ENCODE data around the gene ERFL.
"Not testable (repeated sequence)": the region's sequence is repeated elsewhere in the genome, so short reads cannot be mapped to it uniquely, and the experiment has no call there.

The ERFL gene

GRCh38 chr19:41941410-41942202 lies 13.4 kb upstream of the ERFL start:
- DNase-seq: no peak

GRCh38 chr19:41940731-41941409 lies 12.6 kb upstream of the ERFL start:
- no peak for DNase-seq

- DNase-seq: peak; percentile 45
Measured at GRCh38 chr19:41939861-41940730, 11.8 kb upstream of the ERFL start.

GRCh38 chr19:41939209-41939608 lies 11.0 kb upstream of the ERFL start:
- DNase-seq: not testable (repeated sequence)

GRCh38 chr19:41937525-41938468 lies 9.5 kb upstream of the ERFL start:
- DNase-seq: no peak

- no peak for DNase-seq
Measured at GRCh38 chr19:41936961-41937360, 8.7 kb upstream of the ERFL start.

GRCh38 chr19:41936416-41936850 lies 8.2 kb upstream of the ERFL start:
- DNase-seq: no peak

- DNase-seq: no peak
Measured at GRCh38 chr19:41935760-41936415, 7.6 kb upstream of the ERFL start.

- DNase-seq: peak; percentile 72
Measured at GRCh38 chr19:41934849-41935374, 6.7 kb upstream of the ERFL start.

- DNase-seq: no peak
Measured at GRCh38 chr19:41933693-41934426, 5.6 kb upstream of the ERFL start.

GRCh38 chr19:41932720-41933332 lies 4.6 kb upstream of the ERFL start:
- DNase-seq: no peak

GRCh38 chr19:41932259-41932719 lies 4.0 kb upstream of the ERFL start:
- DNase-seq: no peak

GRCh38 chr19:41930926-41931592 lies 2.8 kb upstream of the ERFL start:
- DNase-seq: no peak

GRCh38 chr19:41930322-41930722 lies 2.1 kb upstream of the ERFL start:
- DNase-seq: no peak

GRCh38 chr19:41929536-41930071 lies 1.4 kb upstream of the ERFL start:
- DNase-seq: no peak

- no peak for DNase-seq
Measured at GRCh38 chr19:41928754-41929535, 696 bp upstream of the ERFL start.

GRCh38 chr19:41927497-41928192 lies 604 bp downstream of the ERFL start:
- no peak for DNase-seq
